Raji (cell line): ENCODE measurements around the gene NLRC5.

Experiments used
- POLR2A ChIP-seq: IDR thresholded peaks from 2 replicates; pipeline ENCODE4 v1.6.1; 2011; ENCODE audit warnings: low read depth, low read length, control low read depth; ENCODE audit not compliant: insufficient read depth

Gene NLRC5

GRCh38 chr16:57024894-57025680, 35.7 kb downstream of the NLRC5 start:
- TF ChIP-seq POLR2A = no peak

GRCh38 chr16:57025941-57026777, 36.8 kb downstream of the NLRC5 start:
- no peak for TF ChIP-seq POLR2A

- TF ChIP-seq POLR2A = no peak
These were observed 37.4 kb downstream of the NLRC5 start for GRCh38 chr16:57026778-57027062.

GRCh38 chr16:57027067-57027466, 37.7 kb downstream of the NLRC5 start:
- TF ChIP-seq POLR2A = no peak

GRCh38 chr16:57028086-57028485, 38.7 kb downstream of the NLRC5 start:
- TF ChIP-seq POLR2A = no peak

- no peak for TF ChIP-seq POLR2A
These were observed 40.1 kb downstream of the NLRC5 start for GRCh38 chr16:57029161-57030160.

- no peak for TF ChIP-seq POLR2A
These were observed 41.1 kb downstream of the NLRC5 start for GRCh38 chr16:57030346-57030902.

- no peak for TF ChIP-seq POLR2A
These were observed 41.8 kb downstream of the NLRC5 start for GRCh38 chr16:57031156-57031555.

GRCh38 chr16:57032346-57032745, 43.0 kb downstream of the NLRC5 start:
- no peak for TF ChIP-seq POLR2A

GRCh38 chr16:57032931-57033330, 43.6 kb downstream of the NLRC5 start:
- TF ChIP-seq POLR2A = no peak

GRCh38 chr16:57036315-57036714, 47.0 kb downstream of the NLRC5 start:
- no peak for TF ChIP-seq POLR2A

GRCh38 chr16:57036945-57037344, 47.6 kb downstream of the NLRC5 start:
- no peak for TF ChIP-seq POLR2A

GRCh38 chr16:57038166-57038565, 48.8 kb downstream of the NLRC5 start:
- TF ChIP-seq POLR2A = no peak

- TF ChIP-seq POLR2A = no peak
These were observed 49.9 kb downstream of the NLRC5 start for GRCh38 chr16:57039148-57039812.
